A673 (cell line): ENCODE results near the gene ZBTB44.

Experiments used
- CTCF ChIP-seq: fragments of 300-800, 200-600 bp; sonication (generic); conservative IDR thresholded peaks from 2 replicates; pipeline ENCODE4 v1.5.1; 2017; ENCODE audit warnings: low read depth, mild to moderate bottlenecking, antibody characterized with exemption, low read length, moderate library complexity, mixed read lengths
- EZH2 ChIP-seq: fragments of 200-600 bp; sonication (generic); IDR thresholded peaks from 2 replicates; pipeline ENCODE4 v1.6.1; 2017; ENCODE audit warnings: borderline replicate concordance, low read depth, mild to moderate bottlenecking, mixed read lengths, antibody characterized with exemption, low read length; ENCODE audit not compliant: poor library complexity, severe bottlenecking

DNA sequence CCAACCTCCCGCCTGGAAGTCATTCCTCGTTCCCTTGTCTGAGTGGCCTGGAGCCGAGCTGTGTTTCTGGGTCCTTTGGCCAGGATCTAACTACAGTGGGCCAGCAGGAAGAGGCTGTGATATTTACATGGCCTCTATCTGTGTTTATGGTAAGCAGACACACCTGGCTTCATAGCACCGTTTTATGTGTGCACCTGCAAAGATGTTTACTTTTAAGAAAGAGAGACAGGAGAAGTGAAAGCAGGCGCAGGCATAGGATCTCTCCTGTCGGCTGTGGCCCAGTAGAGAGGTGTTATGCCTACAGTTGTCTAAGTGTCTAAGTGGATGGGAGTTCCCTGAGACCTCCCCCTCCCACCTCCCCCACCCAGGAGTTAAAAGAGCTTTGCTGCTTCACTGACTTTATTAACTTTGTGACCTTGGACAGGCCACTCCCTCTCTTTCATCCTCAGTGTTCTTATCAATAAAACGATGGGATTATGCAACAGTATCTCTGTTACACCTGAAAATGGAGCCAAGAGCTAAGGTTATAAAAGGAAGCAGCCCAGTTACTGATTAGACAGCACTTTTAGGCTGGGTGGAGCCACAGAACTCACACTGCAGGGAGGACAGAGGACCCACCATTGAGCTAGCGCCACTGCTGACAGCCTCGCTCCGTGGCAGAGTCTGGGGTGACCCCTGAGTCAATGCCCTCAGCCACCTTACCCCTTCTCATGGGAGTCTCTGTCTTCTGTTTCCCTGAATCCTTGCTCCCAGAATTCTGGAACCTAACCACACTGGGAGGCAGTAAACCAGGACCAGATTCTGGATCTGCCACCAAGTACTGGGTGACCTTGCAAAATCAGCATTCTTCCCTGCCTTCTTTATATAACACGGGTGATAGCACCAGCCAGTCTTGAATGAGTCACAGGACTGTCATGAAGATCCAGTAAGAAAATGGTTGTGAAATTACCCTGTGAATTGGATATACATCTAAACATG lies 133.1 kb downstream of the ZBTB44 start:
- TF ChIP-seq CTCF (no peak), EZH2 (no peak)
